GM18861 (cell line): ENCODE results near the gene DAB1.

Source experiments
- ATAC-seq: cut with Tn5 transposase; IDR thresholded peaks from one replicate; pipeline ENCODE4 v1.9.1; 2021; ENCODE audit not compliant: unreplicated experiment

DAB1 gene

DNA sequence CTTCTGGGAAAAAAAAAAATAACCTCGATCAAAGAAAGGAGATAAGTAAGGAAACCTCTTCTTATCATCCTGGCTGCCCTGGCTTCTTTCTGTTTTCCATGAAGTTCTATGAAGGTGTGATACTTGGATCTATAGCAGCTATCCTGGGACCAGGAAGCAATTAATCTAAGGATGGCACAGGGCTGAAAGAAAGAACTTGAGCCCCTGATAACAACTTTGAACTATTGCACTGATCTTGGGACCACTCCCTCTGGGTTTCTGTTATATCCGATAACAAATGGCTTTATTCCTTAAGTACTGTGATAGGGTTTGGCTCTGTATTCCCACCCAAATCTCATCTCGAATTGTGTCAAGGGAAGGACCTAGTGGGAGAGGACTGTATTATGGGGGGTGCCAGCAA lies 104.1 kb downstream of the DAB1 start:
- no peak for ATAC-seq

DNA sequence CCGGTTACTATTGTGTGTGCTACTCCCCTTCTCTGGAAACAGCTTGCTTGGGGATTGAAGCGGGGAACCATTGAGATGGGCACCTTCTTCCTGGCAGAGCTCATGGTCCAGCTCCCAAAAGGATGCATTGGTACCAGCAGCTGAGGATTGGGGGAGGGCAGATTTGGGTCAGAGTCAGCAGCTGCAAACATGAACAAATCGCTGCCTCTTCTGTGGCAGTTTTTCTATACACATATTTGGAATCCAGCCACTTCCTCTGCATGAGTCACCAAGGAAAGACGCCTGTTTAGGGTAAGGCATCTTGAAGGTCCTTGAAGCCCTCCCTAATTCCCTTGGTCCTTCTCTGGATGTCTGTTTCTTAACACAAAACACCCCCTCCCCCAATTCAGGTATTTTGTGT lies 104.7 kb downstream of the DAB1 start:
- no peak for ATAC-seq

DNA sequence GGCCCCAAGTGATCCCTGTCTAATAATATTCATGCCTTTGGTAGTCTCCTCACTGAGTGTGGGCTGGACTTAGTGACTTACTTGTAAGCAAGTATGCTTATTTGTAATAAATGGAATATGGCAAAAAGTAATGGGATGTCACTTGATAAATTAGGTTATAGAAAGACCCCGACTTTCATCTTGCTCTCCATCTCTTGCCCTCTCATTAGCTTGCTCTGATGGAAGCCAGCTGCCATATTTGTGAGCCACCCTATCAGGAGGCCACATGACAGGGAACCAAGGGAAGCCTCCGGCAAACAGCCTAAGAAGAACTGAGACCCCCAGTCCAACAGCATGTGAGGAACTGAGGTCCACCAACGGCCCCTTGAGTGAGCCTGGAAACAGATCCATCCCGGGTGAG lies 107.0 kb downstream of the DAB1 start:
- ATAC-seq: no peak

DNA sequence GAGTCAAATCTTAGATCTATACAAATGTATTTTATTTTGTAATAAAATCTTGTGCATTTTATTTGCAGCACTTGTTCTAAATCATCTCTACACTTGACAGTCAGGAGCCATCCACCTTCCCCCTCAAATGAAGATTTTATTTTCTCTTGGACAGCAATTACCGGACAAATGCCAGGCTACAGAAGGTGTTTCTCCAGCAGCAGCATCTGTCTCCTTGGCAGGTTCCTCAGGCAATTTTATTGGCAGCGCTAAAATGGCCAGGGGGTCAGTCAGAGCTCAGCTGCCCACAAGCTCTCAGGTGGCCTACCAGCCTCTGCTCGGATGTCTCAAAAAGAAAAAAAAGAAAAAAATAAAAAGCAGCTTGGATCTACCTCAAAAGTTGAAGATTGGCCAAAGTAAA lies 107.6 kb downstream of the DAB1 start:
- ATAC-seq: no peak

DNA sequence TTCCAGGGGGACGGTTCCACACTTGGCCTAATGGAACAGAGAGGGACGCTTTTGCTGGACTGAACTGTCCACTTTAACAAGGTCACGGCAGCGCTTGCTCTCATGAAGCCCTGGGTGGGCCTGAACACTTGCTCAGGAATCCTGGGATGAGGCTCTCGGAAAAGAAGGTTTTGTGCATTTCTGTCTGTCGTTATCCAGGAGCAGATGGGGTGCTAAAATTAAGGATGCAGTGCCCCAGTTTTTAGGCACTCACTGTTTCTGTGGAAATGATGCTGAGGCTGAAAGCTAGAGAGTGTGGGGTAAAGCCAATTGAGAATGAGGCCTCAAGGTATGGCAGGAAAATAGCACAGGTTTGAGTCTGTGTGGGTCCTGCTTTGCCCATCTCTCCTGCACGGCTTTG lies 111.0 kb downstream of the DAB1 start:
- no peak for ATAC-seq

DNA sequence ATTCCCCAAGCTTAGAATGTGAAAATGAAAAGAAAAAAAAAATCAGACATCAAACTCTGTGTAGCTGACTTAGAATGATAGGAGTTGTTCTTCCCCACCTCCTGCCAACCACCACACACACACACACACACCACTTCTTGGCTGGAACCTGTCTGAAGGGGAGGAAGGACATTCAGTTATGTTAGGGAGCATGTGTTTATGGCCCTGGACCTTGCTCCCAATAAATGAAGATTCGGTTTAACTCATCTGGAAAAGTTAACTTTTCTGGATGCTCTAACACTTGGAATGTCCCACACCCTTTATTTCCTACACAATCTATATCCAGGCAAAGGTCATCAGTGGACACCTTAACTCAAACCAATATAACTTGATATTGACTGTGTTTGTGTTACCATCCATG lies 112.4 kb downstream of the DAB1 start:
- no peak for ATAC-seq

DNA sequence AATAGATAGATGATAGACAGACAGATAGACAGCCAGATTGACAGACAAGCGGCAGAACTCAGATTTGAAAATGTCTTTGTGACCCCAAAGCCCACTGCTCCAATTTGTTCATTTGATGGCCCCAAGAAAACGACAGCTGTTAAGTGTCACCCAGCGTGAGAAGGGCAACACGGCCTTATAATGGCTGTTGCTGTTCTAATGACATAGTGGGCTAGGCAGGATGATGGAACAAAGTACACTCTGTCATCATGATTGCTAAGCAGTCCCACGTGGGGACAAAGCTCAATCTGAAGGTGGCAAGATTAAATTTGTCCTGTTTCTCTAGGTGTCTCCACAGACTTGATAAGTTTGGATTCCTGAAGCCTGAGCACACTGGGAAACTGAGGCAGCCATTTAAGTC lies 112.9 kb downstream of the DAB1 start:
- ATAC-seq: no peak

DNA sequence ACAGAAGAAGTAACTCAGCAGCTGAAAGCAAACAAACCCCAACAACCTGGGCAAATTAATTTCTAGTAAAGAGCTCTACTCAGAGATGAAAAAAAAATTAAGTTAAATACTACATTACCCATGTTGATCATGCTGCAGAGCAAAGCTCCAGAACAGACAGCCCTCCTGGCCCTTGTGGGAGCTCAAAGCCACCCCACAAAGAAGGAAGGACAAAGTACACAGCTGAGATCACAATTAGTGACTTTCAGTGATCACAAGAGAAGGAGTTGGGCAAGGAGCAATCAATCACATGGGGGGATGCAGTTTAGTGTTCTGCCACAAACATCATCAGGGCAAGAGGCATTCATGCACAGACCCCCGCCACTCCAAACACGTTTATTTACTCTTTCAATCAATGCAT lies 114.2 kb downstream of the DAB1 start:
- ATAC-seq: no peak

DNA sequence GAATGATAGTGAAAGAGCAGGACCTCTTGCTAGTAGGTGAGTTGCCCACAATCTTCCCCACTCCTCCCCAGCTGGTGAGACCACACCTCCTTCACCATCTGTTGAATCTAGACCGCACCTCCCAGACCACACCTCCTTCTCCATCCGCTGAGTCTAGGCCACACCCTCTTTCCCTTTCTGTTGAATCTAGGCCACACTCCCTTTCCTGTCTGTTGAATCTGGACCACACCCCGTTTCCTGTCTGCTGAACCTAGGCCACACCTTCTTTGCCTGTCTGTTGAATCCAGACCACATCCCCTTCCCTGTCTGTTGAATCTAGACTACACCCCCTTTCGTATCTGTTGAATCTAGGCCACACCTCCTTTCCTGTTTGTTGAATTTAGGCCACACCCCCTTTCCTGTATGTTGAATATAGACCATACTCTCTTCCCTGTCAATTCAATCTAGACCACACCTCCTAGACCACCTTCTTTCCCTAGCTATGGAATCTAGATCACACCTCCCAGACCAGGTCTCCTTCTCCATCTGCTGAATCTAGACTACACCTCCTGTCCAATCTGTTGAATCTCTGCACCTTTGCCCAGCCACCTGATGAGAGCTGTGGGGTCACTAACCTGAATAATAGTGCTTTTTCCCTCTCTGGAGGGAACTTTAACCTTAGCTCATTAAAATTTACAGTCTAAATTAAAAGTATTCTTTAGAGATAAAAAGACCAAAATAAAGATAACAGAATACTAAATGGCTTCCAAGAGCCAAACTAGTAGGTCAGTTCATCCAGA lies 116.3 kb downstream of the DAB1 start:
- no peak for ATAC-seq

DNA sequence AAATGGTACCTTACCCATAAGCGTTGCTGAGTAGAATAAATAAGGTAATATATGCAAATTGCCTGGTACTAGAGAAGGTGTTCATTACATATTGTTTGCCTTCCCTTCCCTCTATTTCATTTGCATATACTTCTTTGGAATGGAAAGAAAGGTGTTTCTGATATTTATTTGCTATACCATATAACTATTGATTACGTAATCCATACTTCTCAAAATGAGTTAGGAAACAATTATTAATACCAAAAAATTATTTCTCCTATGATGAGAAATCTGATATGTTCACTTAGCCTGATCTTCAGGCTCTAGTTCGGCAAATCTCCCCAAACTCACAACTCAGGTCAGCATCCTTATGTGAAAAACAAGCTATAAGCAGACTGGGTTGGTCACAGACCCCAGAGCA lies 119.3 kb downstream of the DAB1 start:
- no peak for ATAC-seq

DNA sequence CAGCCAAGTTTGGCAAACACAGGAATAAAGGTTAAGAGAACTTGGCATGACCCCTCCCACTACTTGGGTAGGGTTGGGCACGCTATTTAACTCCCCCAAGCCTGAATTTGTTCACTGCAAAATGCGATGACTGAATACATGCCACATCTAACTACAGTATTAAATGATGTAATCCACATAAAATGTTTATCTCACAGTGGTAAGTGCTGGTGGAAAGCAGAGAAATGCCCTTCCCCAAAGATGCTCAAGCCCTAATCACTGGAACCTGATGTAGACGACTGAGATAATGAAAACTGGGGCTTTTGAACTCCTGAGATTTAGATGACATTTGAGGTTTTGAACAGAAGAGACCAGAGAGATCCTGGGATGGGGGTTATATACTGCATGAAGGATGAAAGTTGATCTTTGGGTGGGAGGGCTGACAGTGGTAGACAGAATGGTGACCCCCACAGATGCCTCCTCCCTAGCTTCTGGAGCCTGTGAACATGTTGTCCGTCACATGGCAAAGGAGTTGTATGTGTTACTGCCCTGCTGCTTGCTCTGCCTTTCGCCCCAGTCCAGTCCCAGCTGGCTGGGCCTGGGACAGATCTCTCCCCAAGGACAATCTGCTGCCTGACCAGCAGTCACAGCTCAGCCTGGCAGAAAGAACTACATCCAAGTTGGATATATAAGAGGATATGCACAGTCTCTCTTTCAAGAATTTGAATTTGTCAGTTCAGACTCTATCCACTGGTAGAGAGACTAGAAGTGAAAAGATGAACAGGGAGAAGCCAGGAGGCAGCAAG lies 120.9 kb downstream of the DAB1 start:
- ATAC-seq: no peak

DNA sequence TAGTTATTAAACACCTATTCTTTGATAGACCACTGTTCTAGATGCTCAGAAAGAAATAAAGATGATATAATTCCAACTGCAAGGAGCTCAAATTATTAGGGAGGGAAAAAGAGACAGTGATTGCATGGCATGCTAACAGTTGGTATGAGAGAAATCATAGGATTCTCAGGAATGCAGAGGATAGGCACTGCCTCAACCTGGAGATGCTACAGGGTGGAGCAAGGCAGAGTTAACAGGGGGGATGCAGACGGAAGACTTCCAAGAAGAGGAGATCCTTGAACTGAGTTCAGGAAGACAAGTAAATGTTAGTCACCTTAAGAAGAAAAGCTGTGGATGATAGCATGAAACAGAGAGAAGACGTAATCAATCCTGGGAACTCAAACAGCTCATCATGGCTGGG lies 123.7 kb downstream of the DAB1 start:
- no peak for ATAC-seq

DNA sequence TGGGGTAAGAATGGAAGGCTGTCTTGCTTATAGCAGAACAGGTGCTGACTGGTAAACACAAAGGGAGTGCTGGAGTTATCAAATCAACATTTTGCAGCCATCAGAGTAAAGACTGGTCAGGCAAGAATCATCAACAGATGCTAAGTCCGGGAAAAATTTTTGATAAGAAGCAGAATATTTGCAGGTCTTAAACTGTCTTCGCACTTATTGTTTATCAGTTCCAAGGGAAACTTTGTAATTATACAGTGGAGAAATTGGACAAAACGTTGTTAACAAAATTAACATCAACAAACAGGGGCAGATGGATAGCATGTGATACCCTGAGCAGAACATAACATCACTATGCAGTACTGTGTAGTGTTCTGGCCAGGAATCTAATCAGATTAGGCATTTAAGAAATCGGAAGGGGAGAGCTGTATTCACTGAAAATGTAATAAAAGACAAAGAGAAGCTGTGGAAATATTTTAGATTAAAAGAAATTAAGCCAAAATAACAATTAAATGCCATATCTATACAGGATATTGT lies 127.1 kb downstream of the DAB1 start:
- no peak for ATAC-seq

DNA sequence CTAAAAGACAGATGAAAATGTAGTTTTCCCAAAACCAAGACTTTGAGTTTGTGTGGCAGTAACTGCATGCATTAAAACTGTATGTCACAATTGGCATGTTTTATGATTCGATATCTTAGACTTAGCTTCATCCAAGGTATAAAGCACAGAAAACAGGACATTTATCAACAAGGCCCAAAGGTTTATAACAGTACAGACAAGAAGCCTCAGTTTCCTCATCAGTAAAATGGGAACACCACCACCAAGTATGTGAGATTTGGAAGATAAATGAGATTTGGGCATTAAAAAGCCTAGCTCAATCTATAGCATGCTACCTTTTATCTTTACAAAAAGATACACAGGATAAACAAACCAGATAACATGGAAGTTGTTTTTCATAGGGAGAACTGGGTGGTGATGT lies 128.5 kb downstream of the DAB1 start:
- ATAC-seq: no peak

DNA sequence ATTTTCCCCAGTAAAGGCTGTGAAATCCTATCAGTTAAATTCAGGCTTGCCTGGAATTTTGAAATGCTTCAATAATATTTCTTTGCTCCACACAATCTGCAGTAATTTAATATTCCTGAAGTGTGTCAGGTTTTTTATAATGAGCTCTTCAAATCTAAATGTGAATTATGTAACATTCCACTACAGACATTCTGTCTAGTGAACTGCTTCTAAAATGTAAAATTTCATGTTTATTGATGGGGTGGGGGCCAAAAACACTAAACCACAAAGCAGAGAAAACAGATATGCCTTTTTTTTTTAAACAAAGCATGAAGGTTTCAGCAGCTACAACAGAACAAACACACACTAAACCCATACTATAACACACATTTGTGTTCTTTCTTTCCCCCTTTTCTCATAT lies 129.7 kb downstream of the DAB1 start:
- ATAC-seq: no peak

DNA sequence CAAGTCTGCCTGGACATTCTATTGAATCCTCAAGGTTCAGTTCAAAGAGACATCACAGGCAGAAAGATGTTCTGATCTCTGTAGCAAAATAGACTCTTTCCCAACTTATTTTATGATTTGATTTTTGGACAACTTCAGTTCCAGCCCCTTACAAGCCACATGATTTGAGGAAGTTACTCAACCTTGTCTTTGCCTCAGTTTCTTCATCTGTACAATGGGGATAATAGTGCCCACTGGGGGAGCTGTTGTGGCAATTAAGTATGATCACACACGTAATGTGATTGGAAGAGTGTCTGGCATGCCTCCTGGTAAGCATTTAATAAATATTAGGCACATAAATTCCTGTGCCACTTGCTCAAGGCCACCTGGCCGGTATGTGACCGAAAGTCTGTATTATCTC lies 130.6 kb downstream of the DAB1 start:
- ATAC-seq: no peak

DNA sequence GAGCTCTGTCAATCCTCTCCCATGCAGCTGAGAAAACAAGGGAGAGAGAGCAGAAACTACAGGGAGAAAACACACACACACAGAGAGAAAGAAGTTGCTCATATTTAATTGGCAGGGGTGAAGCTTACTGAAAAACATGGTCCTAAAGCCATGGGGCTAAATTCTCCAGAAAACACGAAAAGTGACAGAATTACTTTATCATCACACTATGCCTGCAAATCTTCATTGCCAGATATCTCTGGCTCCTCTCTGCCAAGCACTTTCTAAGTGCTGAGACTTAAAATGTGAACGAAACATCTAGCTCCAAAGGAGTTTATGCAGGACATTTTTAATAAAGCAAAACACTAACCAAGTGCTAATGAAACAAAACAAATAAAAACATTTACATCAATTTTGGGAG lies 134.1 kb downstream of the DAB1 start:
- no peak for ATAC-seq

DNA sequence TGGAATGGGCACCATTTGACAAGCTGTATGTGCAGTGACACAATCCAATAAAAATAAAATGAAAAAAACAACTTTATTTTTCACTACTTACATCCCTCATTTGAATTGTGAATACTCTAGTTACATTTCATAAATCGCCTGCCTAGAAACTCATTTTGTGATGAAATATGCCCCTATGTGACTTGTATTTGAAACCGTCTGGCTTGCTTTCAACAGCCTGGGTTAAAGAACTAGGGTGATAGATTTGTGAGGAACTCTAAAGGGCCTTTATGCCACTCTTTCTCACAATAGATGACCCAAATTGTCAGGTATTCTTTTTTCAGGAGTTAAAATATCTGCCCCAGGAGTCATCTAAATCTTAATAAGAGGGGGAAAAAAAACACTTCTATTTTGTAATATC lies 137.9 kb downstream of the DAB1 start:
- ATAC-seq: no peak

DNA sequence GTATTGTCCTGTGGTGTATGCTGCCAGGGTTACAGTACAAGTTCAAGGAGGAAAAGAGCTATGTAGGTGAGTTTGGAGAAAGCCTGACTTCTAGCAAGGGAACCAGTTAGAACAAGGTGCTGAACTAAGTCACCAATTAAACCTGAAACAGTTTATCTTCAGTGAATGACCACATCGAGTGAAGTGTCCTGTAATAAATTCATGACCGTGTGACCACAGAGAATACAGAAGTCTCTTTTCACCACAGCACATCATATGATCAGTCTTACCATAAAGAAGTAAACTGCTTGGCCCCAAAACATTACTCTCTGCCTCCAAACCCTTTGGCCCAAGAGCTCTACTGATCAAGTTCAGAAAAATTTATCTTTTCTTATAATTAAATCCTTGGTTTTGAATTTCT lies 141.4 kb downstream of the DAB1 start:
- ATAC-seq: no peak

DNA sequence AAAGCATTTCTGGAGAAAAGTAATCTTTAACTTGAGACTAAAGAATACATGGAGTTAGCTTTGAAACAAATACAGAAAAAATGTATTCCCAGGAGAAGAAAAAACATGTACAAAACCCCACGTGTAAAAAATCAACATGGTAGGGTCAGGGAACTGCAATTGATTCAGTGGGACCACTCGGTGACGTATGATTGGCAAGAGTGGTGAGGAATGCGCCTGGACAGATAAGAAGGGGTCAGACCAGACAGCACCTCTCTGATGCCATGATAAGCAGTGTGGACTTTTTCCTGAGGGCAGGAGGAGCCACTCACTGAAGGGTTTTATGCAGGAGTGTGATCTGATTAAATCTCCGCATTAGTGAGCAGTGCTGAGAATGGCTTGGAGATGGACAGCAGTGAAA lies 142.5 kb downstream of the DAB1 start:
- ATAC-seq: no peak

DNA sequence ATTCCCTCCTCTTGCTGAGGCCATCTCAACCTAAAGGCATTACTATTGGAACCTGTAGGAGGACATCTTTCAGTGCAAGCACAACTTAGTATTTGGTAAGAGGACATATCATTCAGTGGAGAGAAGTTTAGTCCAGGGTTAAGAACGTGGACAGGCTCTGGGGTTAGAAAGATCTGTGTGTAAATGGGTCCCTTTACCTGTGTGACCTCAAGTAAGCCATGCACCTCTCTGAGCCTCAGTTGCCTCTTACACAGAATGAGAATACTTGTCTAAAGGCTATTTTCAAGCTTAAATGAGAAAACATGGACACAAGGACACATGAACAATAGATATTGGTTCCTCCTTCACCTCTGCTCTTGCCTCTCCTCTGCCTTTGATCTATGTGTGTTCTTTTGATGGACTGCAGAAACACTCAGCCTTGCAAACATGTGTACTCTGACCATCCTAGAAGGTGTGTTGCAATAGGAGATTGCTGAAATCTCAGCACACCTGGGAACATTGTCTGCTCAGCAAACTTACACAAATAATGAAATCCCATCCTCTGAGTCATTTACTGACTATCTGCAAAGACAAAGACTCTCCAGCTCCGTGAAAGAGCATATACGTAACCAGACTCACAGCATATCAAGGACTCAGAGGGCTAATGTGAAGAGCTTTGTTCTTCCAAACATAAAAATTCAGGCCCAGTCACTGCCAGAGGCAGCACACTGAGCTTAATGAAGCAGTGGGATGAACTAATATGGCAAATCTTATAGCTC lies 143.8 kb downstream of the DAB1 start:
- ATAC-seq: no peak

DNA sequence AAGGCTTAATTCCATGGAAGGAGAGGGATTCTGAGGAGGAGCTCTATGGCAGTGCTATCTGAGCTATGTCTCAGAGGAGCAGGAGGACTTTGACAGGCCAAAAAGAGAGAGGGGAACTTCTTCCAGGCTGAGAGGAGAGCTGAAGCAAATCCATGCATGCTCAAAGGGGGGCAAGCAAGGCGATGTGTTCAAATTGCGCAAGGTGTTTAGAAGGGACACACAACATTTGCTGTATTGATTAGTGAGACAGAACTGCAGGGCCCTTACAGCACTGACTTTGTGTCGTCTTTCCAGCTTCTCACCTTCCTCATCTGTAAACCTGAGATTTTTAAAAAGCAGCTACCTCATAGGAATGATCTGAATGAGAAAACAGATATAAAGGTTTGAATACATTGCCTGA lies 145.3 kb downstream of the DAB1 start:
- ATAC-seq: no peak
